Measurements from ENCODE around the gene GGN. TPM values are rescaled to one million over a fixed set of nuclear protein-coding genes. Genes with fewer than 3 reads are reported as not detected.

GGN gene
- total RNA-seq, 2 donors from 2014 or later, result 0.51 to 2.2 TPM

- DNase-seq (ENCODE audit: low spot score), result no peak
- intact Hi-C loops (cut with DNase I), result no loop called here
Measured at GRCh38 chr19:38389957-38390924, 2.4 kb upstream of the GGN start.

GRCh38 chr19:38389101-38389925 lies 1.5 kb upstream of the GGN start:
- DNase-seq (ENCODE audit: low spot score), result no peak
- intact Hi-C loops (cut with DNase I), result no loop called here

GRCh38 chr19:38388349-38389100 lies 691 bp upstream of the GGN start, which contains the start of gene SPRED3:
Gene SPRED3 (plus strand): TSS chr19:38388697. CDS start chr19:38390303, 1,606 bp downstream.
- intact Hi-C loops (cut with DNase I), result no loop called here
- DNase-seq (ENCODE audit: low spot score), result no peak

- no peak for DNase-seq (ENCODE audit: low spot score)
- intact Hi-C loops (cut with DNase I), result no loop called here
Measured at GRCh38 chr19:38386971-38387549, 774 bp downstream of the GGN start.

- intact Hi-C loops (cut with DNase I), result no loop called here
- no peak for DNase-seq (ENCODE audit: low spot score)
Measured at GRCh38 chr19:38386300-38386970, 1.4 kb downstream of the GGN start.

- DNase-seq (ENCODE audit: low spot score), result no peak
- intact Hi-C loops (cut with DNase I), result loop anchor here in 1 of 2 donors (2.0 kb wide), 1 partner anchor 1001 kb away; no protein-coding TSS in a partner anchor
Measured at GRCh38 chr19:38385804-38386257, 2.0 kb downstream of the GGN start.

- intact Hi-C loops (cut with DNase I), result loop anchor here in 1 of 2 donors (2.0 kb wide), 1 partner anchor 1002 kb away; no protein-coding TSS in a partner anchor
- no peak for DNase-seq (ENCODE audit: low spot score)
Measured at GRCh38 chr19:38385057-38385803, 2.6 kb downstream of the GGN start.

GRCh38 chr19:38384209-38385027 lies 3.4 kb downstream of the GGN start:
- intact Hi-C loops (cut with DNase I), result loop anchor here in 1 of 2 donors (2.0 kb wide), 1 partner anchor 1002 kb away; no protein-coding TSS in a partner anchor
- DNase-seq (ENCODE audit: low spot score), result no peak

- DNase-seq (ENCODE audit: low spot score), result no peak
Measured at GRCh38 chr19:38383743-38384142, 4.1 kb downstream of the GGN start.

GRCh38 chr19:38383184-38383583 lies 4.7 kb downstream of the GGN start:
- intact Hi-C loops (cut with DNase I), result no loop called here
- no peak for DNase-seq (ENCODE audit: low spot score)

More at GRCh38 chr19:38383743-38384142, 4.1 kb downstream of the GGN start:
- intact Hi-C loops (cut with DNase I), result loop anchor here in 1 of 2 donors (2.0 kb wide), 1 partner anchor 1003 kb away; no protein-coding TSS in a partner anchor

GRCh38 chr19:38381138-38381537 lies 6.7 kb downstream of the GGN start:
- intact Hi-C loops (cut with DNase I), result no loop called here

GRCh38 chr19:38378866-38379265 lies 9.0 kb downstream of the GGN start:
- DNase-seq (ENCODE audit: low spot score), result no peak
- intact Hi-C loops (cut with DNase I), result no loop called here

More at GRCh38 chr19:38381138-38381537, 6.7 kb downstream of the GGN start:
- DNase-seq (ENCODE audit: low spot score), result no peak

- no peak for DNase-seq (ENCODE audit: low spot score)
- intact Hi-C loops (cut with DNase I), result no loop called here
Measured at GRCh38 chr19:38377052-38377451, 10.8 kb downstream of the GGN start.

- DNase-seq (ENCODE audit: low spot score), result no peak
- intact Hi-C loops (cut with DNase I), result no loop called here
Measured at GRCh38 chr19:38376576-38376975, 11.3 kb downstream of the GGN start.

- no peak for DNase-seq (ENCODE audit: low spot score)
- intact Hi-C loops (cut with DNase I), result no loop called here
Measured at GRCh38 chr19:38375748-38376147, 12.1 kb downstream of the GGN start.

- intact Hi-C loops (cut with DNase I), result no loop called here
- no peak for DNase-seq (ENCODE audit: low spot score)
Measured at GRCh38 chr19:38375098-38375493, 12.7 kb downstream of the GGN start.

Data from posterior vena cava (tissue), 2 donors.